HepG2 (cell line): Measurements from ENCODE around the gene DCTN2. TPM values are rescaled to one million over a fixed set of nuclear protein-coding genes. Genes with fewer than 3 reads are reported as not detected.

Source experiments
- ATAC-seq: fragments of 200-7000 bp; cut with Tn5 transposase; 3 replicates; pipeline ENCODE4 v1.9.1; 2020; ENCODE audit warnings: mild to moderate bottlenecking, moderate library complexity
- BruUV-seq: library from RNA; stranded (reverse); fragments of 400-500 nt; replicated peaks from 2 replicates; lab custom pipeline; 2021; lab: Mats Ljungman, UMichigan
- CTCF ChIA-PET: fragments of 300-600 bp; formaldehyde crosslinking; extraction: SDS; loops from one replicate; lab custom pipeline; 2021; ENCODE audit warnings: low total read pairs, inconsistent platforms, low intra/inter-chr PET ratio; lab: Yijun Ruan, JAX
- POLR2A ChIA-PET: fragments of 350-600 bp; sonication (Branson Sonifier 250); formaldehyde crosslinking; loops from one replicate; lab custom pipeline; 2020; ENCODE audit warnings: antibody characterized with exemption, inconsistent platforms; lab: Yijun Ruan, JAX
- DNase-seq: peaks from one replicate; pipeline ENCODE4 v3.0.0-alpha.2; 2015; ENCODE audit warnings: low spot score
- FAIRE-seq: peaks from 3 replicates; lab custom pipeline; 2011; peaks lifted over from hg19 to GRCh38; lab: Jason Lieb, UNC
- H2AFZ ChIP-seq: one replicate; pipeline ENCODE4 v1.6.1; 2011; ENCODE audit warnings: low read length, inconsistent platforms
- H3K27ac ChIP-seq: fragments of 300-600 bp; 3 replicates; pipeline ENCODE4 v1.8.0; 2011; ENCODE audit warnings: mixed run types, mild to moderate bottlenecking, mixed read lengths, low read length, inconsistent platforms; ENCODE audit not compliant: insufficient read depth; ENCODE audit errors: extremely low read length
- H3K27me3 ChIP-seq, 2 experiments: fragments of 200-600 bp in 1 of 2; 2 replicates in 1 of 2; 3 replicates in 1 of 2; pipeline versions ENCODE4 v1.6.0 to v1.8.0; 2011; ENCODE audit warnings: low read length in 2 of 2, mild to moderate bottlenecking in 2 of 2, moderate library complexity in 2 of 2, inconsistent platforms in 1 of 2; ENCODE audit not compliant: insufficient read depth in 2 of 2, control insufficient read depth in 1 of 2
- H3K36me3 ChIP-seq, 2 experiments: fragments of 200-600 bp in 1 of 2; replicated peaks in 1 of 2; 2 replicates in 1 of 2; 3 replicates in 1 of 2; pipeline versions ENCODE4 v1.5.1 to v1.8.0; 2011; ENCODE audit warnings: low read length in 2 of 2, inconsistent platforms in 1 of 2; ENCODE audit not compliant: insufficient read depth in 2 of 2, control insufficient read depth in 1 of 2
- H3K4me1 ChIP-seq: 2 replicates; pipeline ENCODE4 v1.5.1; 2012; ENCODE audit warnings: low read length, inconsistent platforms; ENCODE audit not compliant: insufficient read depth
- H3K4me2 ChIP-seq: 2 replicates; pipeline ENCODE4 v1.6.0; 2011; ENCODE audit warnings: low read depth, low read length, inconsistent platforms
- H3K4me3 ChIP-seq, 3 experiments: fragments of 200-600 bp in 1 of 3; sonication (generic), shearing (Covaris generic) in 1 of 3; replicated peaks in 1 of 3; 2 replicates each; pipeline ENCODE4 v1.5.1; 2011 to 2016; ENCODE audit warnings: low read length in 3 of 3, inconsistent platforms in 2 of 3, low read depth in 2 of 3, mild to moderate bottlenecking in 2 of 3, control low read depth in 1 of 3, mixed read lengths in 1 of 3; ENCODE audit not compliant: insufficient read depth in 1 of 3
- H3K79me2 ChIP-seq: one replicate; pipeline ENCODE4 v1.6.1; 2011; ENCODE audit warnings: low read length, inconsistent platforms; ENCODE audit not compliant: insufficient read depth
- H3K9ac ChIP-seq: 2 replicates; pipeline ENCODE4 v1.6.0; 2011; ENCODE audit warnings: mild to moderate bottlenecking, low read depth, low read length, inconsistent platforms; ENCODE audit not compliant: insufficient read depth
- H3K9me3 ChIP-seq: 2 replicates; pipeline ENCODE4 v1.5.1; 2012; ENCODE audit warnings: mild to moderate bottlenecking, low read length
- H4K20me1 ChIP-seq: 2 replicates; pipeline ENCODE4 v1.6.0; 2011; ENCODE audit warnings: inconsistent platforms, mild to moderate bottlenecking, low read length, moderate library complexity; ENCODE audit not compliant: insufficient read depth
- CC2D1A ChIP-seq: sonication (generic); formaldehyde crosslinking; IDR thresholded peaks from 2 replicates; pipeline ENCODE4 v1.8.1; 2023; ENCODE audit warnings: mild to moderate bottlenecking, missing genetic modification reagents
- CSRNP2 ChIP-seq: sonication (generic); formaldehyde crosslinking; conservative IDR thresholded peaks from 2 replicates; pipeline ENCODE4 v1.8.0; 2022; ENCODE audit warnings: low read depth, missing genetic modification reagents
- JUN ChIP-seq: sonication (generic); formaldehyde crosslinking; IDR thresholded peaks from 2 replicates; pipeline ENCODE4 v1.4.0; 2020; ENCODE audit warnings: mild to moderate bottlenecking, missing genetic modification reagents
- MXD4 ChIP-seq: IDR thresholded peaks from 2 replicates; pipeline ENCODE4 v1.6.1; 2016; ENCODE audit warnings: mild to moderate bottlenecking, missing biosample characterization, missing genetic modification reagents
- POGZ ChIP-seq: sonication (generic); formaldehyde crosslinking; IDR thresholded peaks from 2 replicates; pipeline ENCODE4 v1.4.0; 2020; ENCODE audit warnings: mild to moderate bottlenecking, missing genetic modification reagents
- TFDP2 ChIP-seq: sonication (generic); formaldehyde crosslinking; IDR thresholded peaks from 2 replicates; pipeline ENCODE4 v1.4.0; 2020; ENCODE audit warnings: missing genetic modification reagents
- ZFP36L1 ChIP-seq: sonication (generic); formaldehyde crosslinking; IDR thresholded peaks from 2 replicates; pipeline ENCODE4 v1.8.0; 2022; ENCODE audit warnings: mild to moderate bottlenecking, missing genetic modification reagents, moderate library complexity
- ZFY ChIP-seq: sonication (generic); formaldehyde crosslinking; IDR thresholded peaks from 2 replicates; pipeline ENCODE4 v1.4.0; 2020; ENCODE audit warnings: missing genetic modification reagents
- ZNF441 ChIP-seq: sonication (generic); formaldehyde crosslinking; IDR thresholded peaks from 2 replicates; pipeline ENCODE4 v1.7.0; 2021; ENCODE audit warnings: missing genetic modification reagents, borderline replicate concordance
- ZNF543 ChIP-seq: sonication (generic); formaldehyde crosslinking; IDR thresholded peaks from 2 replicates; pipeline ENCODE4 v1.4.0; 2020; ENCODE audit warnings: mild to moderate bottlenecking, missing genetic modification reagents
- ZNF703 ChIP-seq: sonication (generic); formaldehyde crosslinking; IDR thresholded peaks from 2 replicates; pipeline ENCODE4 v1.5.1; 2020; ENCODE audit warnings: missing genetic modification reagents, mild to moderate bottlenecking, moderate library complexity, borderline replicate concordance
- ZNF724P ChIP-seq: sonication (generic); formaldehyde crosslinking; IDR thresholded peaks from 2 replicates; pipeline ENCODE4 v1.8.0; 2022; ENCODE audit warnings: missing genetic modification reagents, borderline replicate concordance
- ZNF775 ChIP-seq: sonication (generic); formaldehyde crosslinking; IDR thresholded peaks from 2 replicates; pipeline ENCODE4 v1.4.0; 2020; ENCODE audit warnings: missing genetic modification reagents, mild to moderate bottlenecking, moderate library complexity, borderline replicate concordance
- ZNF891 ChIP-seq: sonication (generic); formaldehyde crosslinking; IDR thresholded peaks from 2 replicates; pipeline ENCODE4 v1.5.0; 2020; ENCODE audit warnings: mild to moderate bottlenecking, missing genetic modification reagents
- ZSCAN22 ChIP-seq: sonication (generic); formaldehyde crosslinking; IDR thresholded peaks from 2 replicates; pipeline ENCODE4 v1.4.0; 2020; ENCODE audit warnings: mild to moderate bottlenecking, missing genetic modification reagents
- WGBS: methylation state at CpG from one replicate; pipeline ENCODE4 v1.1.6; 2017; ENCODE audit warnings: low lambda C conversion rate; 5-methylcytosine and 5-hydroxymethylcytosine counted together
- in situ Hi-C: cut with HindIII; loops from 2 replicates; pipeline ENCODE4 v1.10.0; 2017; ENCODE audit warnings: low pct_unique_long_range_greater_than_20kb; ENCODE audit not compliant: extremely low pct_ligation_motif_present
- intact Hi-C: fragments of 100-400 bp; cut with micrococcal nuclease; formaldehyde crosslinking; loops from one replicate; pipeline ENCODE4 v1.10.0; 2022; ENCODE audit not compliant: unreplicated experiment
- polyA plus RNA-seq, 8 experiments: library from polyadenylated mRNA; depleted of rRNA in 3 of 8; stranded (reverse) in 7 of 8; unstranded in 1 of 8; fragments of >200 nt; fragmentation: Illumina TruSeq in 4 of 8; extraction: Trizol in 4 of 8; gene quantifications; 2 replicates each; pipeline versions ENCODE4 v1.2.1 to v1.2.3, GENCODE V29; 2011 to 2016; ENCODE audit warnings: low read depth in 4 of 8, missing spikeins in 1 of 8, mixed read lengths in 1 of 8; ENCODE audit not compliant: insufficient read depth in 1 of 8
- total RNA-seq, 5 experiments: library from RNA; depleted of rRNA; stranded (reverse); fragments of >200 nt; fragmentation: Illumina TruSeq; extraction: Trizol; gene quantifications; 2 replicates each; pipeline ENCODE4 v1.2.3, GENCODE V29; 2016; ENCODE audit warnings: low read depth in 1 of 5
- TF ChIP-seq, protein P1 (sequence below): IDR thresholded peaks from 2 replicates; pipeline ENCODE4 v1.6.1; 2016; ENCODE audit warnings: mild to moderate bottlenecking
- TF ChIP-seq, protein P2 (sequence below): sonication (generic); IDR thresholded peaks from 2 replicates; pipeline ENCODE4 v1.6.1; 2016; ENCODE audit warnings: low read depth, borderline replicate concordance

Gene DCTN2
- total and polyA plus RNA-seq, 2 of the 13 experiments (the other 11 are each of a cell fraction or from before 2014, with no cell fraction given) = 72.0 to 77.4 TPM

DNA sequence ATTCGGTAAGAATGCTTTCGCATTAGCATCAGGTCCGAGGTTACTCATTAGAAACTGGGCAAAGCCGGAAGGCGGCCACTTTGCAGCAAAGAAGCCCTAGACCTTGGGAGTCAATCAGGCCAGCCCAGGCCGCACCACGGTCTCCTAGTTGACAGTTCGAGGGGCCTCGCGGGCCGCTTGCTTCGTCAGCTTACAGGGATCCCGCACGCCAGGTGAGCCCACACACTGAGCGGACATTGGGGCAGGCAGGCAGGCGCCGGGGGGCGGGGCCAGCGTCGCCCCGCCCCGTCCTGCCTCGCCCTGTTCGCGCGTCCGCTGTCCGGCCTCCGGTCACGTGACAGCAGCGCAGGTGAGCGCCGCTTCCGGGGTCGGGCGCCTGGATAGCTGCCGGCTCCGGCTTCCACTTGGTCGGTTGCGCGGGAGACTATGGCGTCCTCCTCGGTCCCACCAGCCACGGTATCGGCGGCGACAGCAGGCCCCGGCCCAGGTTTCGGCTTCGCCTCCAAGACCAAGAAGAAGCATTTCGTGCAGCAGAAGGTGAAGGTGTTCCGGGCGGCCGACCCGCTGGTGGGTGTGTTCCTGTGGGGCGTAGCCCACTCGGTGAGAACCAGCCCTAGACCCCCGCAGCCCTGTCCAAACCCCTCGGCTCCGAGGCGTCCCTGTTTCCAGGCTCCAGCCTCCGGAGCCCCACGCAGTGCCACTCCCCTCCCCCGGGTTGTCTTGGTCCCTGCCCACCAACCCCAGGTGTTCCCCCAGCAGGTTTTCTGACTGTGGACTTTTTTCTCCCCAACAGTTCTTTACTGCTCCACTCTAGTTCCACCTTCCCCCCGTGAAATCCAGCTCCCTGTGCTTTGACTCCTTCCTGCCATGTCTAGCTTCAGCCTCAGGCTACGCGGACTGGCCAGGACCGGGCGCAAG, 44.1 kb upstream of the DCTN2 start, which contains the start of gene PIP4K2C:
Gene PIP4K2C (plus strand): TSS at position 329 of the 918 bp plus-strand sequence. CDS start 98 bp downstream, at position 427.
- CTCF ChIA-PET = no interaction called here
- Histone ChIP-seq H3K27me3 (no peaks in the 10 kb centered on the region; a peak in 1 of 5 replicates), H3K79me2 (peaks cover 17% of the 10 kb centered on the region), H3K36me3 (peaks cover 7 to 13% of the 10 kb centered on the region in 2 experiments; a peak in 3 of 5 replicates), H4K20me1 (no peaks in the 10 kb centered on the region), H3K9ac (peak within 1 kb of the TSS; percentile 75), H3K4me1 (peaks cover 22% of the 10 kb centered on the region), H3K9me3 (no peaks in the 10 kb centered on the region), H2AFZ (peak within 1 kb of the TSS; percentile 90), H3K4me2 (peak within 1 kb of the TSS; percentile 80), H3K4me3 (peak within 1 kb of the TSS; percentile 70 to 99 (median 92)), H3K27ac (peak within 1 kb of the TSS; percentile 63)
- DNase-seq (peak; percentile 77), FAIRE-seq (no peak), ATAC-seq (peak; percentile 93)
- BruUV-seq = TSS peak; percentile 53
- POLR2A ChIA-PET = interaction anchor here (1.2 to 3.9 kb wide), 8 partner anchors 10 to 74 kb away, joined by 4 to 26 read pairs (median 17); partner anchors contain the start of genes ARHGEF25, DDIT3 and DTX3
- intact Hi-C loops (loop anchor here (2.0 kb wide), 1 partner anchor 42 kb away; the partner anchor contains the start of gene B4GALNT1), in situ Hi-C loops (no loop called here)
- 2% methylated on average over 39 of the region's 69 CpGs for WGBS
- TF ChIP-seq CC2D1A (CRISPR knock-in tag) (0 out of 2 replicates have a peak, but pooled peaks have one; percentile 66), ZFY (peak; percentile 28; the same call in 1 of the 2 replicates), ZNF703 (CRISPR knock-in tag) (peak; percentile 72; the same call in 1 of the 2 replicates), ZNF724P (CRISPR knock-in tag) (0 out of 2 replicates have a peak, but pooled peaks have one; percentile 5), ZNF441 (CRISPR knock-in tag) (0 out of 2 replicates have a peak, but pooled peaks have one; percentile 44), CSRNP2 (no peak), ZNF543 (peak; percentile 54; the same call in 1 of the 2 replicates), ZNF775 (peak; percentile 22; the same call in 1 of the 2 replicates), ZNF891 (CRISPR knock-in tag) (peak; percentile 22), JUN (CRISPR knock-in tag) (peak; percentile 18; the same call in 1 of the 2 replicates), ZFP36L1 (no peak), ZSCAN22 (CRISPR knock-in tag) (no peak), MXD4 (peak; percentile 65; the same call in 1 of the 2 replicates), POGZ (CRISPR knock-in tag) (peak; percentile 57; the same call in 1 of the 2 replicates), TFDP2 (peak; percentile 84)
- TF ChIP-seq, protein P1, sequence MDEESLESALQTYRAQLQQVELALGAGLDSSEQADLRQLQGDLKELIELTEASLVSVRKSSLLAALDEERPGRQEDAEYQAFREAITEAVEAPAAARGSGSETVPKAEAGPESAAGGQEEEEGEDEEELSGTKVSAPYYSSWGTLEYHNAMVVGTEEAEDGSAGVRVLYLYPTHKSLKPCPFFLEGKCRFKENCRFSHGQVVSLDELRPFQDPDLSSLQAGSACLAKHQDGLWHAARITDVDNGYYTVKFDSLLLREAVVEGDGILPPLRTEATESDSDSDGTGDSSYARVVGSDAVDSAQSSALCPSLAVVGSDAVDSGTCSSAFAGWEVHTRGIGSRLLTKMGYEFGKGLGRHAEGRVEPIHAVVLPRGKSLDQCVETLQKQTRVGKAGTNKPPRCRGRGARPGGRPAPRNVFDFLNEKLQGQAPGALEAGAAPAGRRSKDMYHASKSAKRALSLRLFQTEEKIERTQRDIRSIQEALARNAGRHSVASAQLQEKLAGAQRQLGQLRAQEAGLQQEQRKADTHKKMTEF = peak; percentile 72
- TF ChIP-seq, protein P2, sequence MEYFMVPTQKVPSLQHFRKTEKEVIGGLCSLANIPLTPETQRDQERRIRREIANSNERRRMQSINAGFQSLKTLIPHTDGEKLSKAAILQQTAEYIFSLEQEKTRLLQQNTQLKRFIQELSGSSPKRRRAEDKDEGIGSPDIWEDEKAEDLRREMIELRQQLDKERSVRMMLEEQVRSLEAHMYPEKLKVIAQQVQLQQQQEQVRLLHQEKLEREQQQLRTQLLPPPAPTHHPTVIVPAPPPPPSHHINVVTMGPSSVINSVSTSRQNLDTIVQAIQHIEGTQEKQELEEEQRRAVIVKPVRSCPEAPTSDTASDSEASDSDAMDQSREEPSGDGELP = peak; percentile 90; the same call in 1 of the 2 replicates
